Mesendoderm (in vitro differentiated cells): ENCODE results near the gene LITAF.

ENCODE experiments used
- DNase-seq: peaks from one replicate; pipeline ENCODE4 v3.0.0; 2013
- H2AK5ac ChIP-seq: 2 replicates; pipeline ENCODE4 v1.6.1; 2013; ENCODE audit warnings: low read length, inconsistent platforms
- H2BK120ac ChIP-seq: 2 replicates; pipeline ENCODE4 v1.6.1; 2013; ENCODE audit warnings: low read depth, mild to moderate bottlenecking, low read length, moderate library complexity, mixed read lengths
- H2BK15ac ChIP-seq: replicated peaks from 2 replicates; pipeline ENCODE4 v1.6.1; 2013; ENCODE audit warnings: low read depth, mild to moderate bottlenecking, moderate library complexity
- H2BK5ac ChIP-seq: 2 replicates; pipeline ENCODE4 v1.6.1; 2013; ENCODE audit warnings: low read length, inconsistent platforms
- H3K18ac ChIP-seq: 2 replicates; pipeline ENCODE4 v1.6.1; 2013; ENCODE audit warnings: mild to moderate bottlenecking, low read length, mixed read lengths
- H3K23ac ChIP-seq: one replicate; pipeline ENCODE4 v1.6.1; 2013; ENCODE audit warnings: low read length
- H3K27ac ChIP-seq: 2 replicates; pipeline ENCODE4 v1.5.1; 2013; ENCODE audit warnings: low read depth, mild to moderate bottlenecking, inconsistent platforms, low read length, moderate library complexity
- H3K27me3 ChIP-seq: 2 replicates; pipeline ENCODE4 v1.6.1; 2013; ENCODE audit warnings: low read length, control low read depth, mild to moderate bottlenecking, inconsistent platforms; ENCODE audit not compliant: insufficient read depth, poor library complexity
- H3K36me3 ChIP-seq: 2 replicates; pipeline ENCODE4 v1.6.1; 2013; ENCODE audit warnings: low read length, inconsistent platforms; ENCODE audit not compliant: control insufficient read depth, insufficient read depth
- H3K4ac ChIP-seq: one replicate; pipeline ENCODE4 v1.6.1; 2013; ENCODE audit warnings: low read depth, mild to moderate bottlenecking, low read length, moderate library complexity
- H3K4me1 ChIP-seq: 2 replicates; pipeline ENCODE4 v1.6.1; 2013; ENCODE audit warnings: low read depth, low read length, inconsistent platforms; ENCODE audit not compliant: control insufficient read depth
- H3K4me2 ChIP-seq: 2 replicates; pipeline ENCODE4 v1.6.1; 2013; ENCODE audit warnings: low read length
- H3K4me3 ChIP-seq: 2 replicates; pipeline ENCODE4 v1.5.1; 2013; ENCODE audit warnings: mild to moderate bottlenecking, low read length
- H3K56ac ChIP-seq: one replicate; pipeline ENCODE4 v1.6.1; 2013; ENCODE audit warnings: low read length
- H3K79me1 ChIP-seq: 2 replicates; pipeline ENCODE4 v1.6.1; 2013; ENCODE audit warnings: low read length, inconsistent platforms
- H3K79me2 ChIP-seq: 2 replicates; pipeline ENCODE4 v1.6.1; 2013; ENCODE audit warnings: mild to moderate bottlenecking, low read length; ENCODE audit not compliant: control insufficient read depth, insufficient read depth
- H3K9ac ChIP-seq: 2 replicates; pipeline ENCODE4 v1.6.1; 2013; ENCODE audit warnings: low read length, inconsistent platforms
- H4K5ac ChIP-seq: one replicate; pipeline ENCODE4 v1.6.1; 2013; ENCODE audit warnings: low read length
- H4K8ac ChIP-seq: one replicate; pipeline ENCODE4 v1.6.1; 2013; ENCODE audit warnings: low read depth, mild to moderate bottlenecking, control low read depth, low read length, moderate library complexity
- WGBS: extraction: QIAGEN DNeasy Blood & Tissue Kit; methylation state at CpG from one replicate; pipeline ENCODE4 v1.1.7; 2013; ENCODE audit warnings: low lambda C conversion rate, missing lambda C conversion rate; ENCODE audit not compliant: insufficient coverage; ENCODE audit errors: extremely low coverage; 5-methylcytosine and 5-hydroxymethylcytosine counted together

Gene LITAF

DNA sequence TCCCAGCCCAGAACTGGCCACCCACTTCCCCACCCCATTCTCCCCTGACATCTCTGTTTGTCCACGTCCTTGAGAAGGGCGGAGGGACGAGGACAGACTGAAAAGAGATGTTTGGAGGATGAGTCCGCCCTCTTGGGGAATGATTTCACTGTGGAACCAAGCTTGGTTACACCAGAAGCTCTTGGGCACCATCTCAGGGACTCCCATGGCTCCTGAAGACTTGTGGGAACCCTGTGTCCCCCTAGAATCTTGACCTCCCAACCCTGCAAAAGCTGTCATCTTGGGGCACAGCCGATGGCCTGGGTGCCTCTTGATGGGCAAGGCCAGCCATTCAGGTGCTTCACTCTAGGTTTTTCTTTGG lies 25.9 kb upstream of the LITAF start:
- no peak for DNase-seq
- Histone ChIP-seq H2BK15ac (no peak overlapping the region), H3K4me2 (no peak overlapping the region), H3K79me1 (no peaks in the 10 kb centered on the region), H3K18ac (no peak overlapping the region), H3K23ac (no peak overlapping the region), H3K4ac (no peak overlapping the region), H4K8ac (no peak overlapping the region), H3K56ac (no peak overlapping the region), H2BK120ac (no peak overlapping the region), H3K36me3 (no peaks in the 10 kb centered on the region), H3K27ac (no peak overlapping the region), H3K79me2 (no peaks in the 10 kb centered on the region), H3K4me1 (peaks cover 4% of the 10 kb centered on the region), H2AK5ac (no peak overlapping the region), H3K4me3 (no peak overlapping the region), H2BK5ac (no peak overlapping the region), H3K27me3 (no peaks in the 10 kb centered on the region), H3K9ac (no peak overlapping the region), H4K5ac (no peak overlapping the region)
- WGBS, result no CpG with 5 or more reads among the region's 5 CpGs

DNA sequence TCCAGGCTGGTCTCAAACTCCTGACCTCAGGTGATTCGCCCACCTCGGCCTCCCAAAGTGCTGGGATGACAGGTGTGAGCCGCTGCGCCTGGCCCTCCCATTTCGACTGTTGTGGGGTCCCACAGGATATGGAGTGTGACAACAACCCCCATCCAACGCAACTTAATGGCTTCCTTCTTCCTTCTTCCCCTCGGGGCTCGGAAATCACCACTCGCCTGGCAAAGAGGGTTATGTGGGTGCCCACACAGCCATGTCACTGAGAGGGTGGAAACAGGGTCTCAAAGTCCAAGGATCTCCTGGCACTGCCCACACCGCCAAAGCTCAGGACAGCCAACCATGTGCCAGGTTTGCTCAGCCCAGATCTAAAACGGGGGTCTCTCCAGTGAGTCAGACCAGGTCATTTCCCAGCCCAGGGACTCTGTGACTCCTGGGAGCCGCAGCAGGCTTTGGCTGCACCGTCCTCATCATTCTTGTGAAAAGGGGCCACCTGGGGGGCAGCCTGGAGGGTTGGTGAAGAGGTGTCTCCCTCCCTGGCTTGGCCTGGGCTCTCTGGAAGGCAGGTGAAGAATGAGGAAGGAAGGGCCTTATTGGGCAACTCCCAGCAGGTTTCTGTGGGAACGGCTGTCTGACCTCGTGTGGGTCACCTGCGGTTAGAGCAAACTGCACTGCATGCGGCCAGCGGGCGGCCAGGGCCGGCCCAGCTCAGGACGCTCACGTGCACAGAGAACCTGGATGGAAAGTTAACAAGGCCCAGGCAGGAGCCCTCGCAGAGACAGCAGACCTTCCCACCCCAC lies 25.3 kb upstream of the LITAF start:
- H3K4me1 ChIP-seq, result peaks cover 4% of the 10 kb centered on the region
- no peaks in the 10 kb centered on the region for H3K27me3 ChIP-seq
- no peak overlapping the region for H3K4me2 ChIP-seq
- no peaks in the 10 kb centered on the region for H3K79me1 ChIP-seq
- no peak overlapping the region for H3K4ac ChIP-seq
- H2BK120ac ChIP-seq, result no peak overlapping the region
- no peak overlapping the region for H3K9ac ChIP-seq
- H2BK5ac ChIP-seq, result no peak overlapping the region
- H3K18ac ChIP-seq, result no peak overlapping the region
- no peaks in the 10 kb centered on the region for H3K36me3 ChIP-seq
- no peak overlapping the region for H4K5ac ChIP-seq
- no peak overlapping the region for H3K56ac ChIP-seq
- DNase-seq, result peak; percentile 43
- H2BK15ac ChIP-seq, result no peak overlapping the region
- no peak overlapping the region for H3K4me3 ChIP-seq
- no peak overlapping the region for H3K23ac ChIP-seq
- H3K79me2 ChIP-seq, result no peaks in the 10 kb centered on the region
- H3K27ac ChIP-seq, result no peak overlapping the region
- H2AK5ac ChIP-seq, result no peak overlapping the region
- no peak overlapping the region for H4K8ac ChIP-seq
- WGBS, result no CpG with 5 or more reads among the region's 23 CpGs

DNA sequence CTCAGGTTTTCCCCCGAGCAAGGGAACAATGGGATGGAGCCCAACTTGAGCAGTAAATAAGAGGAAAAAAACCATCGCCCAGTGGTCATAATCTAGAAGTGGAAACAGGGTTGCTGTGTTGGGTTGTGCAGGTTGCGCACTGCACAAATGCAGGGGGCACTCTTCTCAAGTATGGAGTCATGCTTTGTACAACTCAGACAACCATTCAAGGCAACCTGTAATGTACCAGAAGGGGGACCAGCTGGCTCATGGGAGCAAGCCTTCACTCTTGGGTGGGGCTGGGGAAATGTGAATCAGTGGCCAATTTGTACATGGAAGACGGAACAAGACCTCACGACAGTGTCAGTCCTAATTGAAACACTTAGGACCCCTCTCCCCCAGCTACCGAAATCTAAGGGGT lies 23.9 kb upstream of the LITAF start:
- Histone ChIP-seq H4K8ac (no peak overlapping the region), H3K9ac (no peak overlapping the region), H3K27ac (no peak overlapping the region), H3K56ac (no peak overlapping the region), H2BK120ac (no peak overlapping the region), H3K4ac (no peak overlapping the region), H3K18ac (no peak overlapping the region), H4K5ac (no peak overlapping the region), H2BK5ac (no peak overlapping the region), H3K27me3 (no peaks in the 10 kb centered on the region), H3K4me3 (no peak overlapping the region), H3K4me2 (no peak overlapping the region), H3K79me2 (no peaks in the 10 kb centered on the region), H3K79me1 (no peaks in the 10 kb centered on the region), H3K23ac (no peak overlapping the region), H3K4me1 (no peaks in the 10 kb centered on the region), H2AK5ac (no peak overlapping the region), H2BK15ac (no peak overlapping the region), H3K36me3 (no peaks in the 10 kb centered on the region)
- no peak for DNase-seq
- no CpG with 5 or more reads among the region's 6 CpGs for WGBS

DNA sequence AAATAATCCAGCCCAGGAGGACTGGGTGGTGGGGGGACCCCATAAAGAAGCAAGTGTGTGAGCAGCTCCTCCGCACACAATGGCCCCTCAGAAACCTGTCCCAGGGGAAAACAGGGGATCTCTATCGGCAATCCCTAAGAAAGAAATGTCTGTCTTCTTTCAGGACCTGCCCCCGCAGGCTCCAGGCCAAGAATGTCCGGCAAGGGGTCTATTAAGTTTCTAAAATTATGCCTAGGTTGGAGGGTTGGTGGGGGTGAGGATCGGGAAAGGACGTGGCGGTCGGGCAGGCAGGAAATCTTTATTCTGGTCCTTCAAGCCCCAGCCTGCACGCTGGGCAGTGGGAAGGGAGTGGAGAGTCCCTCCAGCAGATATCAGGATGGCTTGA lies 23.4 kb upstream of the LITAF start:
- no peaks in the 10 kb centered on the region for H3K79me2 ChIP-seq
- H3K4me3 ChIP-seq, result no peak overlapping the region
- H4K5ac ChIP-seq, result no peak overlapping the region
- no peaks in the 10 kb centered on the region for H3K27me3 ChIP-seq
- H3K9ac ChIP-seq, result no peak overlapping the region
- no peaks in the 10 kb centered on the region for H3K36me3 ChIP-seq
- H2BK5ac ChIP-seq, result no peak overlapping the region
- H2BK15ac ChIP-seq, result no peak overlapping the region
- H3K79me1 ChIP-seq, result no peaks in the 10 kb centered on the region
- no peak for DNase-seq
- no peak overlapping the region for H2AK5ac ChIP-seq
- no peak overlapping the region for H3K18ac ChIP-seq
- no CpG with 5 or more reads among the region's 9 CpGs for WGBS
- no peak overlapping the region for H3K4ac ChIP-seq
- H3K4me1 ChIP-seq, result no peaks in the 10 kb centered on the region
- H2BK120ac ChIP-seq, result no peak overlapping the region
- H4K8ac ChIP-seq, result no peak overlapping the region
- H3K23ac ChIP-seq, result no peak overlapping the region
- H3K4me2 ChIP-seq, result no peak overlapping the region
- no peak overlapping the region for H3K56ac ChIP-seq
- H3K27ac ChIP-seq, result no peak overlapping the region

DNA sequence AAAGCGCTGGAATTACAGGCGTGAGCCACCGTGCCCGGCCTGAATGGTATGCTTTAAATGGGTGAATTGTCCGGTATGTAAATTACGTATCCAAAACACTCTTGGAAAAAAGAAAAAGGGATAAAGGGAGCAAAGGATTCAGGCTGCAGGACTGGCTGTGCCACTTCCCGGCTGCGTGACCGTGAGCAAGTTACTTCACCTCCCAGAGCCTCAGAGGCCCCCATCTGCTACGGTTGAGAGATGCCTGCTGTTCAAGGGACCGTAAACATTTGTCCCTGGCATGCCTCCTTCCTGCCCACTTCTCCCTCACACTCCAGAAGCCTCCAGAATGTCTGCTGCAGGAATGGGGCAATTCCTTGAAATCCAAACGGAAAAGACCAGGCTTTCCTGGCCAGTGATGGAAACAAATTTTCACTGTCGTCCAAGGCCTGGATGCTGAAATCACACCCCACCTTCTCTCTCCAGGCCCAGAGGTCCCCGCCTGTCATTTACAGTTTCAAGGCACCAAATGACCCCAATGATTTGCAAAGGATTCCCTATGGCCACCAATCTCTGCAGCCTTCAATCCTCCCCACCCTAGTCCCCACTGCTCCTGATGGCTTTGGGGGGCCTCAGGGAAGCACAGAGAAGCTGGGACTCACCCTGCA lies 22.9 kb upstream of the LITAF start:
- Histone ChIP-seq H3K56ac (no peak overlapping the region), H3K4ac (no peak overlapping the region), H2BK5ac (no peak overlapping the region), H3K9ac (no peak overlapping the region), H3K79me1 (no peaks in the 10 kb centered on the region), H3K18ac (no peak overlapping the region), H3K27ac (no peak overlapping the region), H2BK15ac (no peak overlapping the region), H3K27me3 (no peaks in the 10 kb centered on the region), H3K23ac (no peak overlapping the region), H2BK120ac (no peak overlapping the region), H2AK5ac (no peak overlapping the region), H3K4me1 (no peaks in the 10 kb centered on the region), H3K4me3 (no peak overlapping the region), H3K4me2 (no peak overlapping the region), H3K79me2 (no peaks in the 10 kb centered on the region), H4K5ac (no peak overlapping the region), H3K36me3 (no peaks in the 10 kb centered on the region), H4K8ac (no peak overlapping the region)
- no peak for DNase-seq
- WGBS, result no CpG with 5 or more reads among the region's 14 CpGs

DNA sequence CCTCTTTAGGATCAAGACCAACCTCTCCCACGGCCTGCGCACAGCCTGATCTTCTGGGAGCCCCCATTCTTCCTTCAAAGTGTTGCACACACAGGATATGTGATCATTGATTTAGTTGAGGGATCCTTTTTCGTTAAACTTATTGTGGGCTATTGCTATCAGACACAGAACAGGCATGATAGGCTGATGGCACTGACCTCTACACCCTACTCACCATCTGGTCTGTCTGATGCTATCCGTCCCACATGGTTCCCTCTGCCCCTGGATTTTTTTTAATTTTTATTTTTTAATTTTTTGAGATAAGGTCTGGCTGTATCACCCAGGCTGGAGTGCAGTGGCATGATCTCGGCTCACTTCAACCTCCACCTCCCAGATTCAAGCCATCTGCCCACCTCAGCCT lies 19.2 kb upstream of the LITAF start:
- Histone ChIP-seq H2BK120ac (no peak overlapping the region), H3K4ac (no peak overlapping the region), H3K18ac (no peak overlapping the region), H3K79me2 (no peaks in the 10 kb centered on the region), H2BK5ac (no peak overlapping the region), H3K23ac (no peak overlapping the region), H3K36me3 (no peaks in the 10 kb centered on the region), H3K4me2 (no peak overlapping the region), H3K79me1 (no peaks in the 10 kb centered on the region), H3K9ac (no peak overlapping the region), H3K4me1 (no peaks in the 10 kb centered on the region), H3K56ac (no peak overlapping the region), H3K27ac (no peak overlapping the region), H4K5ac (no peak overlapping the region), H3K27me3 (no peaks in the 10 kb centered on the region), H3K4me3 (no peak overlapping the region), H4K8ac (no peak overlapping the region), H2AK5ac (no peak overlapping the region), H2BK15ac (no peak overlapping the region)
- DNase-seq, result no peak
- WGBS, result no CpG with 5 or more reads among the region's 5 CpGs
